ENCODE results near the gene DNAJC12. TPM values are rescaled to one million over a fixed set of nuclear protein-coding genes. Genes with fewer than 3 reads are reported as not detected.

Gene DNAJC12
- total and polyA plus RNA-seq, 2 donors (not counting 1 experiment from before 2014, with no cell fraction given), result 0.19 TPM; not detected in 1

GRCh38 chr10:67816719-67817118 lies 21.3 kb downstream of the DNAJC12 start:
- H3K4me1 ChIP-seq (ENCODE audit: control insufficient read depth in 2 of 2, insufficient read depth in 2 of 2, low read length in 2 of 2), result no peaks in the 10 kb centered on the region
- POLR2A ChIA-PET, result no interaction called here
- H3K9me3 ChIP-seq (ENCODE audit: control extremely low read depth in 1 of 3, control insufficient read depth in 2 of 3, insufficient read depth in 1 of 3, low read length in 2 of 3), result no peaks in the 10 kb centered on the region
- H3K4me1 Mint-ChIP-seq, result no peaks in the 10 kb centered on the region
- no peaks in the 10 kb centered on the region for H3K9me3 Mint-ChIP-seq (ENCODE audit: insufficient read depth)
- H3K4me3 Mint-ChIP-seq, result no peak overlapping the region
- H3K36me3 ChIP-seq (replicated peaks in 1 of 2; ENCODE audit: control extremely low read depth in 1 of 2, control insufficient read depth in 1 of 2, extremely low read depth in 1 of 2, insufficient read depth in 2 of 2, low read length in 1 of 2), result no peaks in the 10 kb centered on the region
- H3K4me3 ChIP-seq (ENCODE audit: control extremely low read depth in 1 of 5, extremely low read depth in 1 of 5, insufficient read depth in 1 of 5, low read depth in 2 of 5, low read length in 4 of 5), result no peak overlapping the region
- TF ChIP-seq CTCF (IDR thresholded peaks at IDR 0.05) (no peak), EZH2 (IDR thresholded peaks at IDR 0.05; ENCODE audit: borderline replicate concordance, insufficient read depth, low read depth, low read length, poor library complexity, severe bottlenecking) (no peak)
- 100% methylated on average over 1 of the region's 4 CpGs for WGBS (ENCODE audit: insufficient coverage)
- ATAC-seq (ENCODE audit: low read depth) (no peak), DNase-seq (no peak)
- CTCF ChIA-PET, result interaction anchor here (0.7 kb wide), 1 partner anchor 119 kb away, joined by 3 read pairs; no protein-coding TSS in a partner anchor
- H3K4me2 ChIP-seq (replicated peaks; ENCODE audit: low read depth, low read length, poor library complexity, severe bottlenecking), result no peak overlapping the region
- H4K20me1 ChIP-seq (ENCODE audit: control insufficient read depth, insufficient read depth, low read length, poor library complexity, severe bottlenecking), result no peaks in the 10 kb centered on the region
- H3K27ac Mint-ChIP-seq, result no peak overlapping the region
- no peaks in the 10 kb centered on the region for H3K27me3 ChIP-seq (replicated peaks in 1 of 4; ENCODE audit: control extremely low read depth in 1 of 4, control insufficient read depth in 3 of 4, insufficient read depth in 4 of 4, low read length in 3 of 4)
- H3K27me3 Mint-ChIP-seq, result peaks cover 5% of the 10 kb centered on the region
- H3K27ac ChIP-seq (ENCODE audit: low read length in 2 of 2), result no peak overlapping the region
- no peak overlapping the region for H3K9ac ChIP-seq (ENCODE audit: low read length)
- H3K79me2 ChIP-seq (ENCODE audit: control insufficient read depth, insufficient read depth, low read length), result no peaks in the 10 kb centered on the region
- intact Hi-C loops (cut with micrococcal nuclease), result no loop called here
- no peak overlapping the region for H2AFZ ChIP-seq (ENCODE audit: insufficient read depth, low read depth, low read length, poor library complexity, severe bottlenecking)

DNA sequence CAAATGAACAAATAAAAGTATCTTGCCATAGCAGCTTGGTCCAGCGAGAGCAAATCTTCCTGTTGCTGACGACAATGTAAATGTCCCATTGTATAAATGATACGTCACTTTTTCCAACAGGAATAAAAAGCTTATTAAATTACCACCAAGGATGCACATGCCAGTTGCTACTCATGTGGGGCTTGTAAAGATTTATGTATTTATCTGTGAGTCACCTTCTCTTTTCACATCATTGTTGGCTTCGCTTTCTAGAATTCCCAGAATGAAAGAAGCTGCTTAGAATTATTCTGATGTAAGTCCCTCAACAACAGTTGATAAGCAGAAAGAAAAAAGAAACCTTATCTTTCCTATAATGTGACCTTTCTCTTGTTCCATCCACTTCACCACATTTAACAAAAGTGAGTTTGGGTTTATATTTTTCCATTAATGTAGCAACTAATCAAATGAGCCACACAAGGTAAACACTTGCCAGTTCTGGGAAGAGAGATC lies 22.4 kb downstream of the DNAJC12 start:
- Mint-ChIP-seq H3K27me3 (peaks cover 5% of the 10 kb centered on the region), H3K4me3 (no peak overlapping the region), H3K9me3 (ENCODE audit: insufficient read depth) (no peaks in the 10 kb centered on the region), H3K4me1 (no peaks in the 10 kb centered on the region), H3K27ac (no peak overlapping the region)
- Histone ChIP-seq H3K4me1 (ENCODE audit: control insufficient read depth in 2 of 2, insufficient read depth in 2 of 2, low read length in 2 of 2) (no peaks in the 10 kb centered on the region), H4K20me1 (ENCODE audit: control insufficient read depth, insufficient read depth, low read length, poor library complexity, severe bottlenecking) (no peaks in the 10 kb centered on the region), H3K4me3 (ENCODE audit: control extremely low read depth in 1 of 5, extremely low read depth in 1 of 5, insufficient read depth in 1 of 5, low read depth in 2 of 5, low read length in 4 of 5) (no peak overlapping the region), H3K79me2 (ENCODE audit: control insufficient read depth, insufficient read depth, low read length) (no peaks in the 10 kb centered on the region), H3K27ac (ENCODE audit: low read length in 2 of 2) (no peak overlapping the region), H3K27me3 (replicated peaks in 1 of 4; ENCODE audit: control extremely low read depth in 1 of 4, control insufficient read depth in 3 of 4, insufficient read depth in 4 of 4, low read length in 3 of 4) (no peaks in the 10 kb centered on the region), H3K9me3 (ENCODE audit: control extremely low read depth in 1 of 3, control insufficient read depth in 2 of 3, insufficient read depth in 1 of 3, low read length in 2 of 3) (no peaks in the 10 kb centered on the region), H3K4me2 (replicated peaks; ENCODE audit: low read depth, low read length, poor library complexity, severe bottlenecking) (no peak overlapping the region), H2AFZ (ENCODE audit: insufficient read depth, low read depth, low read length, poor library complexity, severe bottlenecking) (no peak overlapping the region), H3K36me3 (replicated peaks in 1 of 2; ENCODE audit: control extremely low read depth in 1 of 2, control insufficient read depth in 1 of 2, extremely low read depth in 1 of 2, insufficient read depth in 2 of 2, low read length in 1 of 2) (no peaks in the 10 kb centered on the region), H3K9ac (ENCODE audit: low read length) (no peak overlapping the region)
- ChIA-PET CTCF (no interaction called here), POLR2A (no interaction called here)
- intact Hi-C loops (cut with micrococcal nuclease), result no loop called here
- no CpG with 5 or more reads among the region's 4 CpGs for WGBS (ENCODE audit: insufficient coverage)
- no peak for TF ChIP-seq EZH2 (IDR thresholded peaks at IDR 0.05; ENCODE audit: borderline replicate concordance, insufficient read depth, low read depth, low read length, poor library complexity, severe bottlenecking)
- no peak for TF ChIP-seq CTCF (IDR thresholded peaks at IDR 0.05)
- DNase-seq (no peak), ATAC-seq (ENCODE audit: low read depth) (no peak)
